HG03196 (cell line): ENCODE results near the gene C6orf136.

ENCODE experiments used
- ATAC-seq: cut with Tn5 transposase; IDR thresholded peaks from one replicate; pipeline ENCODE4 v1.9.1; 2021; ENCODE audit not compliant: unreplicated experiment

The C6orf136 gene, protein sequence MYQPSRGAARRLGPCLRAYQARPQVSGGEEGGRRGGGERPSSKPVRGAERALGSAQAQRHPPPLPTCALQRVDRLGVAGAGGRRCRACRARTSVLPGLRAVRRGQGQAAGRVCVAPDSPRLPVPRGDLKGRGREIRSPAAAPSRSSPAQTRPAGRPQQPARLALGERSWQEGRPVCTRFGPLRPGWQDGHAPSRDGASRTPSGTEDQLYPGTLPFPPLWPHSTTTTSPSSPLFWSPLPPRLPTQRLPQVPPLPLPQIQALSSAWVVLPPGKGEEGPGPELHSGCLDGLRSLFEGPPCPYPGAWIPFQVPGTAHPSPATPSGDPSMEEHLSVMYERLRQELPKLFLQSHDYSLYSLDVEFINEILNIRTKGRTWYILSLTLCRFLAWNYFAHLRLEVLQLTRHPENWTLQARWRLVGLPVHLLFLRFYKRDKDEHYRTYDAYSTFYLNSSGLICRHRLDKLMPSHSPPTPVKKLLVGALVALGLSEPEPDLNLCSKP

GRCh38 chr6:30646450-30647241 is at the start of gene C6orf136:
C6orf136 (plus strand) TSS chr6:30647133; CDS start chr6:30647232, 99 bp downstream.
- ATAC-seq, result peak; percentile 44

- peak; percentile 48 for ATAC-seq
These were observed 49.4 kb upstream of the C6orf136 start for GRCh38 chr6:30597315-30598144.

DNA sequence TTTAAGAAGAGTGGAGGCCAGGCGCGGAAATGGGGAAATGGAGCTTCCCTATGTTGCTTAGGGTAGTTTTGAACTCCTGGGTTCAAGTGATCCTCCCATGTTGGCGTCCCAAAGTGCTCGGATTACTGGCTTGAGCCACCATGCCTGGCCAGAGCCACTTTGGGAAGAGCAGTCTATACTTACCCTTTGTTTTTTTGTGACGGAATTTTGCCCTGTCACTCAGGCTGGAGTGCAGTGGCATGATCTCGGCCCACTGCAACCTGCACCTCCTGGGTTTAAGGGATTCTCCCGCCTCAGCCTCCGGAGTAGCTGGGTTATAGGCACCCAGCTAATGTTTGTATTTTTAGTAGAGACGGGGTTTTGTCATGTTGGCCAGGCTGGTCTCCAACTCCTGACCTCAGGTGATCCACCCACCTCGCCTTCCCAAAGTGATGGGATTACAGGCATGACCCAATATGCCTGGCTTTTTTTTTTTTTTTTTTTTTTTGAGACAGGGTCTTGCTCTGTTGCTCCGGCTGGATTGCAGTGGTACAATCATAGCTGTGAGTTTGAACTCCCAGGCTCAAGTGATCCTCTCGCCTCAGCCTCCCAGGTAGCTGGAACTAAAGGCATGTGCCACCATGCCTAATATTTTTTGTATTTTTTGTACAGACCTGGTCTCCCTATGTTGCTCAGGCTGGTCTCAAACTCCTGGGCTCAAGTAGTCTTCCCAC is 47.9 kb upstream of the C6orf136 start:
- no peak for ATAC-seq

GRCh38 chr6:30599625-30600324 is 47.2 kb upstream of the C6orf136 start:
- ATAC-seq, result no peak

- ATAC-seq, result no peak
These were observed 46.4 kb upstream of the C6orf136 start for GRCh38 chr6:30600451-30600961.

DNA sequence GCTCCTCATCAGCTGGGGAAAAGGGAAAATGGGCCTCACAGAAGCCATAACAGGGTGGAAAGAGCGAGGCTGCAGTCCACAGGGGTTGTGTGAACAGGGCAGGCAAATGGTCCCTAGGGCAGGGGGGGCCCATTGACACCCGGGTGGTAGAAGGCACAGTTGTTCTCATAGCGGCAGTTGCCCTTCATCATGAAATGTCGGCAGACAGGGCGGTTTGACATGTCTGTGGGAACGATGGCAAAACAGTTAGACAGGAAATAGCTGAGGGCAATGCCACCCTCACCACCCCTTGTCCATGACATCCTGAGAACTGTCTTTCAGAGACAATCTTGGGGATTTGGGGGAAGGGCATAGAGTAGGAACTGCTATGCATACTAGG is 45.5 kb upstream of the C6orf136 start:
- no peak for ATAC-seq

DNA sequence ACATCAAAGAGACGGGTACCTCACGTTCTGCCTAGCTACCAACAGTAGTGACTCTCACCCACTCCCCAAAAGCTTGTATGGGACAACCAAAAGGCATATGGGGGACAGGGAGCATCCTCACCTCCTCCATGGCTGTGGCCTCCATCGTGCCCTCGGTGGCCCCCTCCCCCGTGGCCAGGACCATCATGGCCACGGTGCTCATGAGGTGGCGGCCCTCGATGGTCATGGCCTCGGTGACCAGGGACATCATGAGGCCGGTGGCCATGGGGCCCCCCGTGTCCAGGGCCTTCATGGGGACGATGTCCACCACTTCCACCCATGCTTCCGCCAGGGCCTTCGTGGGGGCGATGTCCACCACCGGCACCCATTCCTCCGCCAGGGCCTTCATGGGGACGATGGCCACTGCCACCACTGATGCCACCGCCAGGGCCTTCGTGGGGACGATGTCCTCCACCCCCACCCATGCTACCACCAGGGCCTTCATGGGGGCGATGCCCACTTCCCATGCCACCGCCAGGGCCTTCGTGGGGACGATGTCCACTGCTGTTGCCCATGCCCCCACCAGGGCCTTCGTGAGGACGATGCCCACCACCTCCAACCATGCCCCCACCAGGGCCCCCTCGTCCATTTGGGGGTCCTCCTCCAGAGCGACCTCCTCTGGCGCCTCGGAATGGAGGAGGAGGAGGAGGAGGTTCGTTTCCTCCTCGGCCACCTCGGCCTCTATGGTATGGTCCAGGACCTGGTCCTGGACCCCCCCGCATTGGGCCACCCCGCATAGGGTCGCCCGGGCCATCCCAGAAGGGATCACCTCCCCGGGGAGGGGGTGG is 44.9 kb upstream of the C6orf136 start:
- no peak for ATAC-seq

DNA sequence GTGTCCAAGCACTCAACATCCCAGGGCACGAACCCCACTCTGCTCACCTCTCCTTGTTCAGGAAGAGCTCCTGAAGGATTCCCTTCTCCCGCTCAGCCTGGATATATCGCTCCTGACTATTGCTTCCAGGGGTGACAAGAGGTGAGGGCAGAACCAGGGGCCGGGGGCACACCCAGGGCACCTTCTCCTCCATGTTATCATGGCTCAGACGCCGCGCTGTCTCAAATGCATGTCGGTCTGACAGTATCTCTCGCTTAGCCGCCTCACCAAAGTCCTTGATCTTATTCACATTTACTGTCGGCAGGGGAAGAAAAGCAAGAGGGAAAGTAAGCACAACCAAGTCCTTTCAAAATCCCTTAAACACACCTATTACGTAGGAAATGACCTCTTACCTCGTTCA is 43.0 kb upstream of the C6orf136 start:
- ATAC-seq, result no peak

GRCh38 chr6:30610065-30610464 is 36.9 kb upstream of the C6orf136 start:
- no peak for ATAC-seq

- no peak for ATAC-seq
These were observed 35.6 kb upstream of the C6orf136 start for GRCh38 chr6:30611150-30611855.

DNA sequence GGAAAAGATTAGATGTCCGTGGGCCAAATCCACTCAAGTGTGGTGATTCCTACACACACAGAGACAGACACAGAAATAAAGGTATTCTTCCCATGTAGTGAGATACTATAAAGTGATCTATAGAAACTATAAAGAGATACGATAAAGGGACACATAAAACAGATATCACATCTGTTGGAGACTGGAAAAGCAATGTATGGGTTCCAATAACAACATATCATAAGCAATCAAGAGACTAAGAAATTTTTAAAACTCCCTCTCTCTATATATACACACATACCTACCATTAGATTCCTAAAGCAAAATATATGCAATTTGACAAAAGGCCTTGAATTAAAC is 35.1 kb upstream of the C6orf136 start:
- ATAC-seq, result no peak

- ATAC-seq, result no peak
These were observed 34.7 kb upstream of the C6orf136 start for GRCh38 chr6:30612213-30612612.

DNA sequence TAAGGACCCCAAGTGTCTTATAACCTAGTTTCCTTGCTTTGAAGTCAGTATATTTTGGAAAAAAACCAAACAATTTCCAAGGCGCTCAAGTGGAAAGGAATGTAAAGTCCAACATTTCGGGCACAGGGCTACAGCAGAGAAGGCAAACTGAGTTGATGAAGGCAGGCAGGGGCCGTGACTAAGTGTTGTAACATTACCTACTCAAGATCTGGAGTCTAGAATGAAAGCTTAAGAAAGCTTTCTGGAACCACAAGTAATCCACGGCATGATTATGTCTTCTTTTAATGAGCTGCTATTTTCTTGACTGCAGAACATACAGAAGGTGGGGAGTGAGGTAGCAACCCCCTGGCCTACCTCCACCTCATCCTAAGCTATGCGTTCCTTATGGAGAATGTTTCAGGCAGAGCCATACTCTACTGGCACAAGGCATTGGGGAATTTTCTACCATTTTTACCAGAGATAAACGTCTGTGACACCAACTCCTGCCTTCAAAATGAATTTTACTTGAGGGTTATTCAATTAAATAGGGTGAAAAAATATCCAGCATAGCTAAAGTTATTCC is 34.2 kb upstream of the C6orf136 start:
- ATAC-seq, result no peak

DNA sequence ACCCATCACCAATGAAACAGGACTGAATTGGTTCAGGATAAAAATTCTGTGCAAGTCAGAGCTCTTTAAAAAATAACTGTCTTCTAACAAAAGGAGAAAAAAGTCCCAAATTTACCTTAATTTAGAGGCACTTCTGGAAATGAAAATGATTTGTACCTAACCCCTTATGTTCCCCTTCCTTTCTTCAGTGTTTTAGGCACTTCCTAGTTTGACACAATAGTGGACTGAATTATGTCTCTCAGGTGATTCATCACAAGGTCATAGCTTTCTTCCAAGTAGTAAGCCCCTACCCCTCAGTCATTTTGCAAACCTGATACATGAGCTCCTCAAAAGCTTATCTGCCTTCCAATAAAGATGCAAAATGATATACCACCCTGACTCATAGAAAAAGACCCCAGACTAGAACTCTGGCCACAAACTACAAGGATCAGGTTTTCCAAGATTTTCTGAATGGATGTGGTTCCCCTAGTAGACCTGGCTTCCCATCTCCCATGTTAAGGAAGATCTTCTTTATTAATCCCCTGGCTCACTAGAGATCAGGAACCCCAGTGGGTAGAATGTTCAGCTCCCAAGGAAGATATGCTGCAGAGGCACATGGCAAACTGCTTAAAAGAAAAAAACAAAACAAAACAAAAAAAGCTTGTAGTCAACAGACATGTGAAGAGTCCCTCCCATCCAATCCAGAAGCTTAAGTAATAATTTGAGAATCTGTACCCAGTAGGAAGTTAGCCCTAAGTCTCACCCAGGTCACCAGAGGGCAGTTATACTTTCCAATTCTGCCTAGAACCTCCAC is 33.5 kb upstream of the C6orf136 start:
- ATAC-seq, result no peak

GRCh38 chr6:30614044-30614842 is 32.7 kb upstream of the C6orf136 start:
- no peak for ATAC-seq

DNA sequence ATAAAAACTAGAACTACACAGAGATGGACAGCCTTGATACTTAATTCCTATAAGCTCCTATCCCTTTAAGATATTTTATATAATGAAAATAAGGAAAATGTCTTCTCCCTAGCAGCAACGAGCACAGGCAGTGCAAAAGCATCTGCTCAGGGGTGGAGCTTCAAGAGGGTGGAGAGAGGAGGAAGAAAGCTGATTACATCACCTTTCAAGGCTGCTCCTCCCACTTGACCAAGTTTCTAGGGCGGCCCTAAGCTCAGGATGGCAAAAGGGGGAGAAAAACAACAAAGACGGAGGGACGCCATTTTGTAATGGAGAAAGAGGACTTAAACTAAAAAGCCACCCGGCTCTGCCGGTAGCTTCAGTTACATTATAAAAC is 32.1 kb upstream of the C6orf136 start:
- ATAC-seq, result peak; percentile 36
